Loucy (cell line): ENCODE results near the gene PRKCZ.

Source experiments
- H2AFZ ChIP-seq: fragments of 200-600 bp; sonication (generic); 2 replicates; pipeline ENCODE4 v1.6.0; 2016; ENCODE audit warnings: antibody characterized with exemption, mild to moderate bottlenecking, low read length, moderate library complexity
- H3F3A ChIP-seq: fragments of 200-600 bp; 2 replicates; pipeline ENCODE4 v1.6.0; 2016; ENCODE audit warnings: antibody characterized with exemption, low read depth, mild to moderate bottlenecking
- H3K27me3 ChIP-seq: fragments of 200-600 bp; sonication (generic); 2 replicates; pipeline ENCODE4 v1.6.1; 2014; ENCODE audit warnings: low read length, mild to moderate bottlenecking; ENCODE audit not compliant: insufficient read depth, poor library complexity, severe bottlenecking
- H3K36me3 ChIP-seq: fragments of 200-600 bp; sonication (generic); 2 replicates; pipeline ENCODE4 v1.6.1; 2016; ENCODE audit warnings: low read length; ENCODE audit not compliant: insufficient read depth
- H3K4me1 ChIP-seq: fragments of 200-600 bp; sonication (generic); 2 replicates; pipeline ENCODE4 v1.5.1; 2014; ENCODE audit warnings: low read length, mild to moderate bottlenecking; ENCODE audit not compliant: insufficient read depth, poor library complexity, severe bottlenecking
- H3K4me2 ChIP-seq: fragments of 200-600 bp; sonication (generic); 2 replicates; pipeline ENCODE4 v1.6.0; 2014; ENCODE audit warnings: antibody characterized with exemption, low read length, low read depth, mild to moderate bottlenecking; ENCODE audit not compliant: poor library complexity, severe bottlenecking
- H3K4me3 ChIP-seq: fragments of 200-600 bp; sonication (generic); 2 replicates; pipeline ENCODE4 v1.5.1; 2014; ENCODE audit warnings: low read length, mild to moderate bottlenecking, mixed read lengths; ENCODE audit not compliant: poor library complexity, severe bottlenecking
- H3K79me2 ChIP-seq: fragments of 200-600 bp; sonication (generic); 2 replicates; pipeline ENCODE4 v1.6.1; 2014; ENCODE audit warnings: low read length; ENCODE audit not compliant: insufficient read depth
- H3K9ac ChIP-seq: fragments of 200-600 bp; sonication (generic); 2 replicates; pipeline ENCODE4 v1.6.0; 2014; ENCODE audit warnings: mild to moderate bottlenecking, low read depth, low read length, moderate library complexity; ENCODE audit not compliant: poor library complexity, severe bottlenecking
- H3K9me2 ChIP-seq: fragments of 200-600 bp; sonication (generic); replicated peaks from 2 replicates; pipeline ENCODE4 v1.6.1; 2016; ENCODE audit warnings: low read depth, low read length, mixed read lengths
- H3K9me3 ChIP-seq: fragments of 200-600 bp; sonication (generic); 2 replicates; pipeline ENCODE4 v1.6.1; 2014; ENCODE audit warnings: mild to moderate bottlenecking, antibody characterized with exemption, low read length, low read depth; ENCODE audit not compliant: insufficient read depth
- H4K20me1 ChIP-seq: fragments of 200-600 bp; sonication (generic); 2 replicates; pipeline ENCODE4 v1.6.0; 2014; ENCODE audit warnings: antibody characterized with exemption, low read length, mild to moderate bottlenecking; ENCODE audit not compliant: insufficient read depth, poor library complexity, severe bottlenecking
- EZH2phosphoT487 ChIP-seq: fragments of 200-600 bp; IDR thresholded peaks from 2 replicates; pipeline ENCODE4 v1.6.1; 2018; ENCODE audit warnings: antibody characterized with exemption, mild to moderate bottlenecking, moderate library complexity, borderline replicate concordance
- TF ChIP-seq, protein P1 (sequence below): fragments of 200-600 bp; sonication (generic); conservative IDR thresholded peaks from 2 replicates; pipeline ENCODE4 v1.5.1; 2014; ENCODE audit warnings: mild to moderate bottlenecking, antibody characterized with exemption, low read length

PRKCZ gene

DNA sequence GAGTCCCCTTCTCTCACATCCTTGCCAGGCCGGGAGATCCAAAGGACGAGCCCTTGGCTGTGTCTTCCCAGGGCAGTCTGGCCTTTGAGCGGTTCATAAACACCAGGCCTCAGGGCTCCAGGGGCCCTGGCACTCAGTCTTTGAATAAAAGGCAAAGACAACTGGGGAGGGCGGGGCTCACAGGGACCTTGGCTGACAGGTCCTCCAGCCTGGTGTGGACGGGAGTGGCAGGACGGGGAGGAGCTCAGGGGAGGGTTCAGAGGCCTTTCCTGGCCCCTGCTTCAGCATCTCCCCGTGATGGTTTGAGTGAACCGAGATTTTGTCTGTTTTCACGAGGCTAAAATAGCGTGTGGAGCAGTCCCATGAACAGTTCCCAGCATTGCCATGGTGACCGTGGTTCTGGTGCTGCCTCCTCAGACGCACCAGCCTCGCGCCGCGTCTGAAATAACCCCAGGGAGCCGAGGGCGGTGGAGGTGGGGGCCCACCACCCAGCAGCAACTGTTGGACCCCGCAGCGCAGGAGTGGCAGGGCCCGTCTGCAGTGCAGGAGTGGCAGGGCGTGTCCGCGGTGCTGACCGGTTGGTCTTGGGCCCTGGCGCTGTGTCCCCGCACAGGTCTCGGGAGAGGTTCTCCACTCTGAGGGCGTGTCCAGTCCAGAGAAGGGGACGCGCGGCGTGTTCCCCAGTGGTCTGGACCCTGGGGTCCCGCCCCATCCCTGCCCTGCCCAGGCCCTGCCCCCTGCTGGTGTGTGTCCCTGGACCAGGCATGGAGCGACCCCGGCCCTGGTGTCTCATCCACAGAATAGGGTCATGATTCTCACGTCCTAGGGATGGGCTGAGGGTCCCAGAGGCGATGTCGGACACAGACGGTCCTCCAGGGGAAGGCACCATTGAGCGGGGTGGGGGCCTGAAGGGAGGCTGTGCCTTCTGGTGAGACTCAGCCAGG is 7.1 kb upstream of the PRKCZ start:
- Histone ChIP-seq H3K4me1 (no peaks in the 10 kb centered on the region), H3K9me3 (no peaks in the 10 kb centered on the region), H2AFZ (no peak overlapping the region), H3K36me3 (no peaks in the 10 kb centered on the region), H3K27me3 (no peaks in the 10 kb centered on the region), H3K9ac (no peak overlapping the region), H3K4me3 (no peak overlapping the region), H3K4me2 (no peak overlapping the region), H3K9me2 (no peaks in the 10 kb centered on the region), H3K79me2 (no peaks in the 10 kb centered on the region), H3F3A (no peaks in the 10 kb centered on the region), H4K20me1 (no peaks in the 10 kb centered on the region)
- TF ChIP-seq, protein P1, sequence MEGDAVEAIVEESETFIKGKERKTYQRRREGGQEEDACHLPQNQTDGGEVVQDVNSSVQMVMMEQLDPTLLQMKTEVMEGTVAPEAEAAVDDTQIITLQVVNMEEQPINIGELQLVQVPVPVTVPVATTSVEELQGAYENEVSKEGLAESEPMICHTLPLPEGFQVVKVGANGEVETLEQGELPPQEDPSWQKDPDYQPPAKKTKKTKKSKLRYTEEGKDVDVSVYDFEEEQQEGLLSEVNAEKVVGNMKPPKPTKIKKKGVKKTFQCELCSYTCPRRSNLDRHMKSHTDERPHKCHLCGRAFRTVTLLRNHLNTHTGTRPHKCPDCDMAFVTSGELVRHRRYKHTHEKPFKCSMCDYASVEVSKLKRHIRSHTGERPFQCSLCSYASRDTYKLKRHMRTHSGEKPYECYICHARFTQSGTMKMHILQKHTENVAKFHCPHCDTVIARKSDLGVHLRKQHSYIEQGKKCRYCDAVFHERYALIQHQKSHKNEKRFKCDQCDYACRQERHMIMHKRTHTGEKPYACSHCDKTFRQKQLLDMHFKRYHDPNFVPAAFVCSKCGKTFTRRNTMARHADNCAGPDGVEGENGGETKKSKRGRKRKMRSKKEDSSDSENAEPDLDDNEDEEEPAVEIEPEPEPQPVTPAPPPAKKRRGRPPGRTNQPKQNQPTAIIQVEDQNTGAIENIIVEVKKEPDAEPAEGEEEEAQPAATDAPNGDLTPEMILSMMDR: no peak
- no peak for TF ChIP-seq EZH2phosphoT487

DNA sequence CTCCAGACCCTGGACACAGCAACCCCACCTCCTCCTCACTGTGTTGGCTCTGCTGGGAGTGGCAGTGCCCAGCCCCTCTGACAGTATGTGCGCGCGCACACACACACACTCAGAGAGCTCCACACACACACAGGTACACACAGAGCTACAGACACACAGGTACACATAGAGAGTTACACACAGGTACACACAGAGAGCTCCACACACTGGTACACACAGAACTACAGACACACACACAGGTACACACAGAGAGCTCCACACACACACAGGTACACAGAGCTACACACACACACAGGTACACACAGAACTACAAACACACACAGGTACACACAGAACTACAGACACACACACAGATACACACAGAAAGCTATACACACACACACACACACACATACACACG is 6.3 kb upstream of the PRKCZ start:
- Histone ChIP-seq H4K20me1 (no peaks in the 10 kb centered on the region), H3K9me2 (no peaks in the 10 kb centered on the region), H3K9me3 (no peaks in the 10 kb centered on the region), H3K27me3 (no peaks in the 10 kb centered on the region), H3K4me2 (no peak overlapping the region), H3K9ac (no peak overlapping the region), H2AFZ (no peak overlapping the region), H3K4me3 (no peak overlapping the region), H3K36me3 (no peaks in the 10 kb centered on the region), H3K4me1 (no peaks in the 10 kb centered on the region), H3K79me2 (no peaks in the 10 kb centered on the region), H3F3A (no peaks in the 10 kb centered on the region)
- TF ChIP-seq EZH2phosphoT487: no peak
- TF ChIP-seq, protein P1: no peak

DNA sequence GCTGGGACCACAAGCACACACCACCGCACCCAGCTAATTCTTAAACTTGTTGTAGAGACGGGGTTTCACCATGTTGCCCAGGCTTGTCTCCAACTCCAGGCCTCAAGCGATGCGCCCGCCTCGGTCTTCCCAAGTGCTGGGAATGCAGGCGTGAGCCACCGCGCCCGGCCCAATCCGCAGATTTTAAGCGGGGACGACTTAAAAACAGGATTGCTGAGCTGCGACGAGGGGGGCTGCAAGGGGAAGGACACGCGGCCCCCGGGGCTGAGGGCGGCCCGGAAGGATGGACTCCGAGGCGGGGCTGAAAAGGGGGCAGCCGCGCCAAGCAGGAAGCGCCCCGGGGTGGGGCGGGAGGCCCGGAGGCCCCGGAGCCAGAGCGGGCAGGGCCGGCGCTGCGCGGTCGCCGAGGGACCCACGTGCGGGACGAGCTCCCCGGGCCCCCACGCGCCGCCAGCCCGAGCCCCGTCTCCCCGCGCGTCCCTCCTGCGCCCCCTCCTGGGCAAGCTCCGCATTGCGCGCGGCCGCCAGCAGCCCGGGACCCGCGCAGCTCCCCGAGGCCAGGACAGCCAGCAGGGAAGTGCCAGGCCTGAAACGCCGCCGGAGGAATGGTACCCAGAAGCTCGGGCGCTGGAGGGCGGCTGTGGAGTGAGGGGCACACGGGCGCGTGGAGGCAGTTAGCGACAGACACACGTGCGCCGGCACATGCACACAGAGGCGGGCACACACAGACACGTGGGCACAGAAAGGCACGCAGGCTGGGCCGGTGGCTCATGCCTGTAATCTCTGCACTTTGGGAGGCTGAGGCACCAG is 5.5 kb upstream of the PRKCZ start:
- no peak for TF ChIP-seq EZH2phosphoT487
- TF ChIP-seq, protein P1: peak; percentile 57
- Histone ChIP-seq H3K27me3 (no peaks in the 10 kb centered on the region), H3K4me1 (no peaks in the 10 kb centered on the region), H3K4me3 (no peak overlapping the region), H3K9me3 (no peaks in the 10 kb centered on the region), H3K36me3 (no peaks in the 10 kb centered on the region), H4K20me1 (no peaks in the 10 kb centered on the region), H2AFZ (no peak overlapping the region), H3K9ac (no peak overlapping the region), H3K79me2 (no peaks in the 10 kb centered on the region), H3K4me2 (no peak overlapping the region), H3K9me2 (no peaks in the 10 kb centered on the region), H3F3A (no peaks in the 10 kb centered on the region)
